Dendritic cell treated with granulocyte-macrophage colony-stimulating factor and Interleukin-4, amounts not matched to agents 40 ng/mL and 50 ng/mL, for 4 days (primary cell): ENCODE measurements around the gene PTCD1.

ENCODE experiments used
- H3K27ac Mint-ChIP-seq: one replicate; pipeline ENCODE4 v1.8.0; 2022; ENCODE audit warnings: mild to moderate bottlenecking, mixed read lengths
- H3K27me3 Mint-ChIP-seq: one replicate; pipeline ENCODE4 v1.8.0; 2022; ENCODE audit warnings: mild to moderate bottlenecking, mixed read lengths
- H3K36me3 Mint-ChIP-seq: one replicate; pipeline ENCODE4 v1.8.0; 2022; ENCODE audit warnings: low read depth, mixed read lengths
- H3K4me1 Mint-ChIP-seq: one replicate; pipeline ENCODE4 v1.8.0; 2022; ENCODE audit warnings: low read depth, mixed read lengths
- H3K4me3 Mint-ChIP-seq: one replicate; pipeline ENCODE4 v1.8.0; 2022; ENCODE audit warnings: mild to moderate bottlenecking, moderate library complexity, mixed read lengths
- H3K9me3 Mint-ChIP-seq: one replicate; pipeline ENCODE4 v1.8.0; 2022; ENCODE audit warnings: mixed read lengths
- intact Hi-C: fragments of 100-400 bp; cut with micrococcal nuclease; formaldehyde crosslinking; loops from one replicate; pipeline ENCODE4 v1.15.0; 2022

The PTCD1 gene

DNA sequence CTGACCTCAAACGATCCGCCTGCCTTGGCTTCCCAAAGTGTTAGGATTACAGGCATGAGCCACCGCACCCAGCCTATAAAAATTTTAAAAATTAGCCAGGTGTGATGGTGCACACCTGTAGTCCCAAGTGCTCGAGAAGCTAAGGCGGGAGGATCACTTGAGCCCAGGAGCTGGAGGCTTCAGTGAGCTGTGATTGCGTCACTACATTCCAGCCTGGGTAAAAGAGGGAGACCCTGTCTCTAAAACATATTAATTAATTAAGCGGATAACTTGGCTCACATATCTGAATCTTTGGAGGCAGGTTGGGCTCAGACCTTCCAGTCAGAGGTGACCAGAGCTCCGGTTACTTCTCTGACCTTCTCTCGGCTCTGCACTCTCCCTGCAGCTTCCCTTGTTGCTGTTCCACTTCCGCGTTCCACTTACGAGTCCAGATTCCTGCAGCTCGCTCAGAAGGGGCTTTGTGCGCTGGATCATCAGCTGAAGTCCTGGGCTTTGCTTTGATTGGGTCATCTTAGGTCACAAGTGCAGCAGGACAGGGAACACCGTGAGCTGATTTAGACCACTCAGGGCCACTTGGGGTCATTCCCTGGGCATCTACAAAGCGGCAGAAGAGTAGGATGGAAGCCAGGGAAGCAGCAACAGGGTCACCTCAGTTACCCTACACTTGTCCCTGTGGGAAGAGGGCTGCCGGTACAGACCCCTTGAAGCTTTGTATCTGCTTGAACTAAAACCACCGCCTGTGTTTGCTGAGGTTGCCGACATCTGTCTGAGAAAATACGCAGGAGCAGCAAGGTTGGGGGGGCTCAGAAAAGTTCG, 66.1 kb downstream of the PTCD1 start:
- H3K9me3 Mint-ChIP-seq: no peaks in the 10 kb centered on the region
- peak overlapping the region; percentile 92 for H3K27ac Mint-ChIP-seq
- peaks cover 64% of the 10 kb centered on the region for H3K4me1 Mint-ChIP-seq
- peak overlapping the region; percentile 23 for H3K4me3 Mint-ChIP-seq
- intact Hi-C loops: no loop called here
- H3K27me3 Mint-ChIP-seq: no peaks in the 10 kb centered on the region
- peaks cover 48% of the 10 kb centered on the region for H3K36me3 Mint-ChIP-seq

DNA sequence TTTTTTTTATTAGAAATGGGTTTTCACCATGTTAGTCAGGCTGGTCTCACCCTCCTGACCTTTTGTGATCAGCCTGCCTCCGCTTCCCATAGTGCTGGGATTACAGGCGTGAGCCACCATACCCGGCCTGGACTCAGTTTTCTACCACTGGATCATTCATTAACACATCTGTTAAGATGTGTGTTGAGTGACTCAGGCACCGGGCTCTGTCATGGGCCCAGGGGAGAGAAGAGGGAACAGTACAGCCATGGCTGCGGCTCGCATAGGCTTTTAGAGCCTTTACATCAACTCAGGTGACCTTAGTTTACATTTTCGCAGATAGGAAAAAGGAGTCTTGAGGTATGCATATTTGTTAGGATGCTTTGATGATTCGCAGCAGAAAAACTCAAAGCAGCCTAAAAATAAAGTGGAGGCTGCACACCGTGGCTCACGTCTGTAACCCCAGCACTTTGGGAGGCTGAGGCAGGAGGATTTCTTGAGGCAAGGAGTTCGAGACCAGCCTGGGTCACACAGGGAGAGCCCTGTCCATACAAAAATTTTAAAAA, 67.2 kb downstream of the PTCD1 start:
- H3K27ac Mint-ChIP-seq: peak overlapping the region; percentile 84
- H3K27me3 Mint-ChIP-seq: no peaks in the 10 kb centered on the region
- intact Hi-C loops: no loop called here
- peaks cover 59% of the 10 kb centered on the region for H3K4me1 Mint-ChIP-seq
- no peak overlapping the region for H3K4me3 Mint-ChIP-seq
- peaks cover 48% of the 10 kb centered on the region for H3K36me3 Mint-ChIP-seq
- H3K9me3 Mint-ChIP-seq: no peaks in the 10 kb centered on the region

DNA sequence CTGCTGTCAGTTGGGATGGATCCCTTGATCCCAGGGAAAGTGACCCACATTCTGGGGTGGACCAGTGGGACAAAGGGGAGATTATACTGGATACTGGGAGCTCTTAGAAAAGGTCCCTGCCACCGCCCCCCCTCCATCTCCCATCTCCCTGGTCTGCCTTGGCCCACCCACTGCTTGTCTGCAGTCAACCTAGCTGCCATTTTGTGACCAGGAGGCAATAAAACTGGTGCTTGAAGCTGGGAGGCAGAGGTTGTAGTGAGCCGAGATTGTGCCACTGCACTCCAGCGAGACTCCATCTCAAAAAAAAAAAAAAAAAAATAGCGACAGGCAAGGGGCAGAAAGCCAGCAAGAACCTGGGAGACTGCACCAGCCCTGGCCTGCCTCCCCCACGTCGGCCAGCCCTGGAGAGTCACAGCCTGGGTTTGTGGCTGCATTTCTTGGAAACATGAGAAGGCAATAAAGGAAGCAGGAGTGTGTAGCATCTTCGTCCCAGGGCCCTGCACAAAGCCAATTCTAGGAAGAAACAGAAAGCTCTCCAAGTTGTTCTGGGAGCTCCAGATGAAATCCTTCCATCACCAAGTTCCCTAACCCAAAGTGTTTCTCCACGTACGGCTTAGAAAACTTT, 68.7 kb downstream of the PTCD1 start:
- Mint-ChIP-seq H3K4me1 (peaks cover 61% of the 10 kb centered on the region), H3K27me3 (no peaks in the 10 kb centered on the region), H3K4me3 (peak overlapping the region; percentile 38), H3K27ac (peak overlapping the region; percentile 84), H3K9me3 (no peaks in the 10 kb centered on the region), H3K36me3 (peaks cover 50% of the 10 kb centered on the region)
- intact Hi-C loops: no loop called here

DNA sequence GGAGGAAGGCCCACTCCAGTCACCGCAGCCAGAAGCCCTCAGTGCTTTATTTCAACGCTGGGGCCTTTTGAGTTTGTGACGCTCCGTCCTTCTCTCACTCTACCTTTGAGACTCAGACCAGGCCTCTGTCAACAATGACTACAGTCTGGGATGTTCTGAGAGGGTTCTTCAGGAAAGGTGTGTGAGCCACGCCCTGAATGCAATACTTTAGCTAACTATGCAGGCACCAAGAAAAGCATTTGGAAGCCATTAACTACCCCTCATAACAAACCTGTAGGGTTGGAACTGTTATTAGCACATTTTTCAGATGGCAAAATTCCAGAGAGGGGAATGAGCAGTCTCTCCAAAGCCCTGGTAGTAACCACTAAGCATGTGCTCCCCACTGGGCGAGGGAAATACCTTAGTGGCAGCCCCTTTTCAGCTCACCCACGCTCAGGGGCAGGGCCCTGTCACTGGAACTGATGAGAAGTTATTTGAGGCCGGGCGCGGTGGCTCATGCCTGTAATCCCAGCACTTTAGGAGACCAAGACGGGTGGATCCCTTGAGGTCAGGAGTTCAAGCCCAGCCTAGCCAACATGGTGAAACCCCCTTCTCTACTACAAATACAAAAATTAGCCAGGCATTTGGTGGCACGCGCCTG, 69.7 kb downstream of the PTCD1 start:
- peak overlapping the region; percentile 84 for H3K27ac Mint-ChIP-seq

More for the DNA sequence above, 69.7 kb downstream of the PTCD1 start:
- no peaks in the 10 kb centered on the region for H3K9me3 Mint-ChIP-seq
- H3K27me3 Mint-ChIP-seq: no peaks in the 10 kb centered on the region
- H3K4me3 Mint-ChIP-seq: no peak overlapping the region
- intact Hi-C loops: no loop called here
- peaks cover 53% of the 10 kb centered on the region for H3K36me3 Mint-ChIP-seq
- peaks cover 60% of the 10 kb centered on the region for H3K4me1 Mint-ChIP-seq
